Stimulated activated CD8-positive, alpha-beta memory T cell treated with anti-CD3 and anti-CD28 coated beads, Interleukin-7, amount 100 ng/mL, for 4 hours (primary cell): Measurements from ENCODE around the gene PTPRO.

Source experiments
- DNase-seq, 2 donors: peaks; one replicate each; pipeline ENCODE4 v3.0.0-alpha.2; 2020; ENCODE audit warnings: low read depth in 2 of 2

The PTPRO gene

GRCh38 chr12:15350643-15351042 lies 28.3 kb downstream of the PTPRO start:
- no peak for DNase-seq

- DNase-seq: no peak
Observed at GRCh38 chr12:15355766-15356165, 33.5 kb downstream of the PTPRO start.

- no peak for DNase-seq
Observed at GRCh38 chr12:15356951-15357364, 34.6 kb downstream of the PTPRO start.

GRCh38 chr12:15364221-15365160 lies 42.2 kb downstream of the PTPRO start:
- no peak for DNase-seq

GRCh38 chr12:15368812-15369211 lies 46.5 kb downstream of the PTPRO start:
- DNase-seq: no peak

- no peak for DNase-seq
Observed at GRCh38 chr12:15372352-15372751, 50.0 kb downstream of the PTPRO start.

- no peak for DNase-seq
Observed at GRCh38 chr12:15387772-15388171, 65.5 kb downstream of the PTPRO start.

- DNase-seq: no peak
Observed at GRCh38 chr12:15389561-15389960, 67.3 kb downstream of the PTPRO start.

- no peak for DNase-seq
Observed at GRCh38 chr12:15393037-15393436, 70.7 kb downstream of the PTPRO start.

- DNase-seq: no peak
Observed at GRCh38 chr12:15393995-15394394, 71.7 kb downstream of the PTPRO start.

- DNase-seq: no peak
Observed at GRCh38 chr12:15404485-15404884, 82.2 kb downstream of the PTPRO start.

GRCh38 chr12:15405606-15406005 lies 83.3 kb downstream of the PTPRO start:
- no peak for DNase-seq

- no peak for DNase-seq
Observed at GRCh38 chr12:15407025-15407424, 84.7 kb downstream of the PTPRO start.

GRCh38 chr12:15411842-15412241 lies 89.5 kb downstream of the PTPRO start:
- DNase-seq: no peak

- no peak for DNase-seq
Observed at GRCh38 chr12:15417691-15418090, 95.4 kb downstream of the PTPRO start.

GRCh38 chr12:15423629-15424028 lies 101.3 kb downstream of the PTPRO start:
- no peak for DNase-seq

- DNase-seq: no peak
Observed at GRCh38 chr12:15427913-15428312, 105.6 kb downstream of the PTPRO start.

- no peak for DNase-seq
Observed at GRCh38 chr12:15428632-15429031, 106.3 kb downstream of the PTPRO start.

- no peak for DNase-seq
Observed at GRCh38 chr12:15429262-15429661, 107.0 kb downstream of the PTPRO start.

GRCh38 chr12:15435597-15435996 lies 113.3 kb downstream of the PTPRO start:
- DNase-seq: no peak

GRCh38 chr12:15439459-15439858 lies 117.2 kb downstream of the PTPRO start:
- no peak for DNase-seq

- no peak for DNase-seq
Observed at GRCh38 chr12:15443050-15443449, 120.7 kb downstream of the PTPRO start.

GRCh38 chr12:15443611-15444010 lies 121.3 kb downstream of the PTPRO start:
- DNase-seq: no peak

- no peak for DNase-seq
Observed at GRCh38 chr12:15444523-15444922, 122.2 kb downstream of the PTPRO start.
